ENCODE data around the gene EFCAB11.

Gene EFCAB11

GRCh38 chr14:89922031-89922907 lies 32.3 kb downstream of the EFCAB11 start:
- no peak for DNase-seq (ENCODE audit: low read depth, low spot score)
- Histone ChIP-seq H3K36me3 (ENCODE audit: insufficient read depth, insufficient read length, low read length) (no peaks in the 10 kb centered on the region), H3K9ac (ENCODE audit: insufficient read length, low read depth) (no peak overlapping the region), H3K4me1 (ENCODE audit: insufficient read depth, insufficient read length) (no peaks in the 10 kb centered on the region), H3K27me3 (ENCODE audit: insufficient read depth, insufficient read length) (no peaks in the 10 kb centered on the region), H3K4me3 (ENCODE audit: insufficient read length, low read depth) (no peak overlapping the region), H3K9me3 (ENCODE audit: insufficient read depth, low read length) (no peaks in the 10 kb centered on the region)
- TF ChIP-seq YY1 (IDR thresholded peaks at IDR 0.05; ENCODE audit: insufficient read depth, insufficient read length) (no peak), SUZ12 (IDR thresholded peaks at IDR 0.05; ENCODE audit: extremely low read depth, insufficient read depth, insufficient read length) (no peak), ZNF274 (IDR thresholded peaks at IDR 0.05; ENCODE audit: low read depth, low read length) (no peak)

GRCh38 chr14:89921346-89921745 lies 33.2 kb downstream of the EFCAB11 start:
- Histone ChIP-seq H3K4me3 (ENCODE audit: insufficient read length, low read depth) (no peak overlapping the region), H3K4me1 (ENCODE audit: insufficient read depth, insufficient read length) (no peaks in the 10 kb centered on the region), H3K9ac (ENCODE audit: insufficient read length, low read depth) (no peak overlapping the region), H3K27me3 (ENCODE audit: insufficient read depth, insufficient read length) (no peaks in the 10 kb centered on the region), H3K9me3 (ENCODE audit: insufficient read depth, low read length) (no peaks in the 10 kb centered on the region), H3K36me3 (ENCODE audit: insufficient read depth, insufficient read length, low read length) (no peaks in the 10 kb centered on the region)
- TF ChIP-seq YY1 (IDR thresholded peaks at IDR 0.05; ENCODE audit: insufficient read depth, insufficient read length) (no peak), ZNF274 (IDR thresholded peaks at IDR 0.05; ENCODE audit: low read depth, low read length) (no peak), SUZ12 (IDR thresholded peaks at IDR 0.05; ENCODE audit: extremely low read depth, insufficient read depth, insufficient read length) (no peak)
- DNase-seq (ENCODE audit: low read depth, low spot score), result no peak

- H3K4me3 ChIP-seq (ENCODE audit: insufficient read length, low read depth), result no peak overlapping the region
- TF ChIP-seq YY1 (IDR thresholded peaks at IDR 0.05; ENCODE audit: insufficient read depth, insufficient read length), result no peak
- no peak for TF ChIP-seq ZNF274 (IDR thresholded peaks at IDR 0.05; ENCODE audit: low read depth, low read length)
- TF ChIP-seq SUZ12 (IDR thresholded peaks at IDR 0.05; ENCODE audit: extremely low read depth, insufficient read depth, insufficient read length), result no peak
- H3K27me3 ChIP-seq (ENCODE audit: insufficient read depth, insufficient read length), result no peaks in the 10 kb centered on the region
- DNase-seq (ENCODE audit: low read depth, low spot score), result no peak
- no peak overlapping the region for H3K9ac ChIP-seq (ENCODE audit: insufficient read length, low read depth)
- H3K9me3 ChIP-seq (ENCODE audit: insufficient read depth, low read length), result no peaks in the 10 kb centered on the region
- H3K36me3 ChIP-seq (ENCODE audit: insufficient read depth, insufficient read length, low read length), result no peaks in the 10 kb centered on the region
- no peaks in the 10 kb centered on the region for H3K4me1 ChIP-seq (ENCODE audit: insufficient read depth, insufficient read length)
These were observed 34.5 kb downstream of the EFCAB11 start for GRCh38 chr14:89920056-89920455.

- H3K9ac ChIP-seq (ENCODE audit: insufficient read length, low read depth), result no peak overlapping the region
- no peaks in the 10 kb centered on the region for H3K4me1 ChIP-seq (ENCODE audit: insufficient read depth, insufficient read length)
- no peak overlapping the region for H3K4me3 ChIP-seq (ENCODE audit: insufficient read length, low read depth)
- H3K36me3 ChIP-seq (ENCODE audit: insufficient read depth, insufficient read length, low read length), result no peaks in the 10 kb centered on the region
- no peak for TF ChIP-seq SUZ12 (IDR thresholded peaks at IDR 0.05; ENCODE audit: extremely low read depth, insufficient read depth, insufficient read length)
- TF ChIP-seq ZNF274 (IDR thresholded peaks at IDR 0.05; ENCODE audit: low read depth, low read length), result no peak
- TF ChIP-seq YY1 (IDR thresholded peaks at IDR 0.05; ENCODE audit: insufficient read depth, insufficient read length), result no peak
- H3K9me3 ChIP-seq (ENCODE audit: insufficient read depth, low read length), result no peaks in the 10 kb centered on the region
- no peak for DNase-seq (ENCODE audit: low read depth, low spot score)
- H3K27me3 ChIP-seq (ENCODE audit: insufficient read depth, insufficient read length), result no peaks in the 10 kb centered on the region
These were observed 35.8 kb downstream of the EFCAB11 start for GRCh38 chr14:89918721-89919120.

- no peaks in the 10 kb centered on the region for H3K36me3 ChIP-seq (ENCODE audit: insufficient read depth, insufficient read length, low read length)
- no peak for TF ChIP-seq SUZ12 (IDR thresholded peaks at IDR 0.05; ENCODE audit: extremely low read depth, insufficient read depth, insufficient read length)
- TF ChIP-seq ZNF274 (IDR thresholded peaks at IDR 0.05; ENCODE audit: low read depth, low read length), result no peak
- TF ChIP-seq YY1 (IDR thresholded peaks at IDR 0.05; ENCODE audit: insufficient read depth, insufficient read length), result no peak
- H3K4me1 ChIP-seq (ENCODE audit: insufficient read depth, insufficient read length), result peaks cover 5% of the 10 kb centered on the region
- H3K9me3 ChIP-seq (ENCODE audit: insufficient read depth, low read length), result no peaks in the 10 kb centered on the region
- peak; percentile 18 for DNase-seq (ENCODE audit: low read depth, low spot score)
- no peak overlapping the region for H3K4me3 ChIP-seq (ENCODE audit: insufficient read length, low read depth)
- H3K9ac ChIP-seq (ENCODE audit: insufficient read length, low read depth), result no peak overlapping the region
- H3K27me3 ChIP-seq (ENCODE audit: insufficient read depth, insufficient read length), result no peaks in the 10 kb centered on the region
These were observed 39.2 kb downstream of the EFCAB11 start for GRCh38 chr14:89915114-89915878.

- H3K9ac ChIP-seq (ENCODE audit: insufficient read length, low read depth), result peak overlapping the region; percentile 26
- no peak overlapping the region for H3K4me3 ChIP-seq (ENCODE audit: insufficient read length, low read depth)
- no peaks in the 10 kb centered on the region for H3K9me3 ChIP-seq (ENCODE audit: insufficient read depth, low read length)
- TF ChIP-seq YY1 (IDR thresholded peaks at IDR 0.05; ENCODE audit: insufficient read depth, insufficient read length), result no peak
- no peak for TF ChIP-seq ZNF274 (IDR thresholded peaks at IDR 0.05; ENCODE audit: low read depth, low read length)
- TF ChIP-seq SUZ12 (IDR thresholded peaks at IDR 0.05; ENCODE audit: extremely low read depth, insufficient read depth, insufficient read length), result no peak
- peak; percentile 22 for DNase-seq (ENCODE audit: low read depth, low spot score)
- H3K27me3 ChIP-seq (ENCODE audit: insufficient read depth, insufficient read length), result no peaks in the 10 kb centered on the region
- no peaks in the 10 kb centered on the region for H3K36me3 ChIP-seq (ENCODE audit: insufficient read depth, insufficient read length, low read length)
- peaks cover 5% of the 10 kb centered on the region for H3K4me1 ChIP-seq (ENCODE audit: insufficient read depth, insufficient read length)
These were observed 41.8 kb downstream of the EFCAB11 start for GRCh38 chr14:89912667-89913211.

GRCh38 chr14:89912221-89912620 lies 42.3 kb downstream of the EFCAB11 start:
- no peak for DNase-seq (ENCODE audit: low read depth, low spot score)
- TF ChIP-seq YY1 (IDR thresholded peaks at IDR 0.05; ENCODE audit: insufficient read depth, insufficient read length) (no peak), ZNF274 (IDR thresholded peaks at IDR 0.05; ENCODE audit: low read depth, low read length) (no peak), SUZ12 (IDR thresholded peaks at IDR 0.05; ENCODE audit: extremely low read depth, insufficient read depth, insufficient read length) (no peak)
- H3K27me3 ChIP-seq (ENCODE audit: insufficient read depth, insufficient read length), result no peaks in the 10 kb centered on the region
- peaks cover 5% of the 10 kb centered on the region for H3K4me1 ChIP-seq (ENCODE audit: insufficient read depth, insufficient read length)
- H3K4me3 ChIP-seq (ENCODE audit: insufficient read length, low read depth), result no peak overlapping the region
- H3K36me3 ChIP-seq (ENCODE audit: insufficient read depth, insufficient read length, low read length), result no peaks in the 10 kb centered on the region
- no peak overlapping the region for H3K9ac ChIP-seq (ENCODE audit: insufficient read length, low read depth)
- no peaks in the 10 kb centered on the region for H3K9me3 ChIP-seq (ENCODE audit: insufficient read depth, low read length)
